ENCODE data around the gene GNAI1.
"Not testable (repeated sequence)": the region's sequence is repeated elsewhere in the genome, so short reads cannot be mapped to it uniquely, and the experiment has no call there.

The GNAI1 gene

GRCh38 chr7:80133361-80134114 lies 1.1 kb upstream of the GNAI1 start:
- no peak for DNase-seq

DNA sequence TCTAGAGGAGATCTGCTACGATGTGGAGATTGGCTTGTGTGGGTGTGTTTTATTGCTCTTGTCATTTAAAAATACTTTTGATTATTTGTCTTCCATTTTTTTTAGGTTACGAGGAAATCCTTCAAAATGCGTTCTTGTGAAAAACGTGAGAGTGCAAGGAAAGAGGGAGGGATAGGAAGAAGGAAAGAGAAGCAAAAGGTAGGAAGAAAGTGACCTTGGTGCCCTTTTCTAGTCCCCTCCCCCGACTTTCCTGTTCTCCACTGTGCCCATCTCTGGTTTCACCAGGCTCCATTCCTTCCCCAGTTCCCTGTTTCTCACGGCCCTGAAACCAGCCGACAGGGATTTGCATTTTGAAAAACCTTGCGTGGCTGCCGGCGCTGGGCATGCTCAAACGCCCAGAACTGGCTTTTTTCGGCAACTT lies 506 bp upstream of the GNAI1 start:
- no peak for DNase-seq

- DNase-seq: peak in 1 of 2 donors; percentile 1
These were observed 876 bp downstream of the GNAI1 start for GRCh38 chr7:80135309-80136104.

DNA sequence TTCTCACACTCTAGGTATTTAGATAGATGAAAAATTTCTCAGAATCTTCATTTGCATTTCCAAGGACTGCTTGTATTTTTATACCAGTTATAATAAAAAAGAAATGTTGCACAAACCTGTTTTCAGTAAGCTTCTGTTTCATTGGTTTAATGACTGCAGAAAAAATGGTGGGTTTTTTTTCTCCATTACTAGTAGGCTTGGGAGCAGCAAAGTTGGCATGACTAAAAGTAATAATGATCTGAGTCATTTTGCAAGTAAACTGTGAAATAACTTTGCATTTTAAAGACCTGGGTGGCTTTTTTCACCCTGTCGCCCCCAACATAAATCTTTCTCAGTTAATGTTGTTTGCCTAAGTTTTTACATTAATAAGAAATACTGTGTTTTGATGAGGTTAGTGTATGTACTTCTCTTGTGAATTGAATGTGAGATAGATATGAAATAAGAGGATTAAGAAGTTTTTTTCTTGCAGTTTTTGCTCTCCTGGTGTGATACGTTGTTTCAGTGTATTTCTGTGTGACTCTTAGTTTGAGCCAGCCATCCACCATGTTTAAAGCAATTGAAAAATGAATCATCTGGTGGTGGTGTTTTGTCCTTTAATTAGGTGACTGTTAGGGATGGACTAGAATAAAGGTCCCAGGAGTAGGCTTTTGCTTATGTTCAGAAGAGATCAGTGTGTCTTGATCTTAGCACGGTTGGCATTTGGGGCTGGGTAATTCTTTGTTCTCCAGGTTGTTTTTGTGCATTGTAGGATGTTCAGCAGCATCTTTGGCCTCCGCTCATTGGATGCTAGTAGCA lies 1.8 kb downstream of the GNAI1 start:
- no peak for DNase-seq

DNA sequence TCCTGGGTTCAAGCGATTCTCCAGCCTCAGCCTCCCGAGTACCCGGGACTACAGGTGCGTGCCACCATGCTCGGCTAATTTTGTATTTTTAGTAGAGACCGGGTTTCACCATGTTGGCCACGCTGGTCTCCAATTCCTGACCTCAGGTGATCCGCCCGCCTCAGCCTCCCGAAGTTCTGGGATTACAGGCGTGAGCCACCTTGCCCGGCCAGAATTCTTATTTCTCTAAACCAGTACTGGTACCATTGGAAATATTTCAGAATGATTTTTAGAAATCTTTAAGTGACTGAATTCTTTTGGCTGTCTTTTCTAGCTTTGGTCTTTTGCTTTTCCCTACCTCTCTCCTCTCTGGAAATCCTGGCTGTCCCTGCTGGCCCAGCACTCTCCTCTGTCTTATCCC lies 2.8 kb downstream of the GNAI1 start:
- no peak for DNase-seq

- no peak for DNase-seq
These were observed 4.6 kb downstream of the GNAI1 start for GRCh38 chr7:80139236-80139635.

GRCh38 chr7:80140388-80140787 lies 5.8 kb downstream of the GNAI1 start:
- no peak for DNase-seq

DNA sequence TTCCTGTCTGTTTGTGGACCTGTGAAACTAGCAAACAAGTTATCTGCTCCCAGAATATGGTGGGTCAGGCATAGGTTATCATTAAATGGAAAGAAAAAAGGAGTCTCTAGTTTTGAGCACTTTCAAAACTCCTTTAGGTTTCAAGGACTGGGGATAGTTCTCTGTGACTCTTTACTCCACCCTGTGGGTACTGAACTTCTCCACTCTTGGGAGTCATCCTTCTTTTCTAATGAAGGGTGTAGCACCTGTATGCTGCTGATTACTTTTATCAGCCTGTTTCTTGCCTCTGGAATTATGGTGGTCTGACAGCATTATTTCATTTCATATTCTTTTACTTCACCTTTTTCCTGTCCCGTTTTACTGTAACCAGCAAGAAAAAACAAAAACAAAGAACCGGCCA lies 6.7 kb downstream of the GNAI1 start:
- DNase-seq: no peak

DNA sequence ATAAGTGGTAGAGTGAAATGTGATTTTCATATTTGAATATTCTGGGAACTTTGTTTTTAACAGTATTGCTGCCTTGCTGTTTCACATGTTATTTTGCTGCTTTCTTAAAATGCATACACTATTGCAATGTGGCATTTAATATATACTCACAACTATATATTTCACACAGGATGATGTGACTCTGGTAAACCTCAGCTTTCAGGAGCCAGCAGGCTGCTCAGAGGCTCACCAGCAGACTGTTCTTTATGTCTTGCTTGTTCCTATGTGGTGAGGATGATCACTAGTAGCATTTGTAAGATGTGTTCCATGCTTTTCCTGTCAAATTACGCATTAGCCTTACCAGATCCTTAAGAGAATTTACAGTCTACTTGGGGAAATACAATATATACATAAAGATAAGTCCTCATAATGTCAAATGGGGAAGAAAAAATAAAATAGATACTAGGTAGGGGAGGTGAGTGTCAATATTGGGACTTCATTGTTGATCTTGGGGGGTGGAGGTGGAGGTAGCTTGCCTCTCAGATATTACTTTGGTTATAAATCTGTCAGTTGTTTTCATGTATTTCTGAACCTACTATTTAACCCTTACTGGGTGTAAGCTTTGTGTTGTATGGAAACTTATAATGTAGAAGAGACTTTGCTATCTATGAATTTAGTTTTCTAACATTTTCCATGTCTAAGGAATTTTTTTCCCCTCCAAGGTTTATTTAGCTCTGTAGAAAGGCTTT lies 8.4 kb downstream of the GNAI1 start:
- DNase-seq: no peak

DNA sequence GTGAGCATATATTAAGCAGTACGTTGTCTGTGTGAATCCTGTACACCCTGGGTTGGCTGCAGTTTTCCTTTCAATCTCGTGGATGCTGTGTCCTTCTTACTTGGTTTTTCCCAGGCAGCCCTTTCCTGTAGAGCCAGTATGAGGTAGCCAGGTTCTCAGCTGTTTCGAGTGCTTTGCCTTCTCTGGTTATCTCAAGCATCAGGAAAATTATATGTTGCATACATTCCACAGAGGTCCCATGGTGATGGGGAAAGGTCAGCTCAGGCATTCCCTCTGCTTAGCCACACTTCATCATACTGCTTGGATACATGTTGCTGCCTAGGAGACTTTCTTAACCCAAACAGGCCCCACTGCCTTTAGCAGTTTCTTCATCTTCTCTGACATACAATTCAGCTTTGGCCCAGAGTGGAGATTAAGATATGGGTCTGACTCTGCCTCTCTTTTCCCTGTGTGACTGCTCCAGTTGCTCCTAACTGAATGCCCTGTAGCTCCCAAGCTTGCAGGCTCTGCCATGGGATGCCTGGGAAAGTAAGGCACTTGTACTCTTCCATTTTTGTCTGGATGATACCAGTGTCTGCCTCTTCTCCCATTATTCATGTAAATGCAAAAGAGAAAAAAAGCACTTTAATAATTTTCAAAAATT lies 11.3 kb downstream of the GNAI1 start:
- no peak for DNase-seq

GRCh38 chr7:80146545-80147182 lies 12.0 kb downstream of the GNAI1 start:
- DNase-seq: no peak

- DNase-seq: no peak
These were observed 13.1 kb downstream of the GNAI1 start for GRCh38 chr7:80147543-80148391.

DNA sequence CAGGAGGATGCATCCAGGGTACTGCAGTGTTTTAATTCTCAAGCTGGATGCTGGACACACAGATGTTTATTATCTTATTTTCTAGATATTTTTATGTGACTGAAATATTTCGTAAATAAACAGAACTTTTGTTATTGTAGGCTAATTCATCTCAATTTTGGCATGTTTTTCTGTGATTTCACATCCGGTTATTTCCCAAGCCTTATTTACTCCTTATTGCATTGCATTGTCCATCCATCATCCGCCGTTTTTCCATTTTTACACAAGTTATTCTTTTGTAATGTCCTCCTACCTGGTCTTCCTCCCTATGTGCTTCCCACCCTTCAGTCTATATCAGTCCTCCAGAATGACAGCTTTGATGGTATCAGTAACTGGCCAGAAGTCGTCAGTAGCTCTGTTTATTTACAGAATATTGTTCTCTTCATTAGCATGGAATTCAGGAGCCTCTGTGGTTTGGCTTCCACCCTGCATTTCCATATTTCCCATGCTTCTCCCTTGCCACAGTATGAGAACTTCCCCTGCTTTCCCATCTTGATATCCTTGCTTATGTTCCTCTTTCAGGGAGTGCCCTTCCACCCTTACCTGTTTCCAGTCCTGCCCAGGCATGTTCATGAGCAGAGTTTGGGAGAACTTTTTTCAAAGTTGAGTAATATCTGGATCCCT lies 16.1 kb downstream of the GNAI1 start:
- no peak for DNase-seq

- DNase-seq: peak in 1 of 2 donors; percentile 21
These were observed 16.6 kb downstream of the GNAI1 start for GRCh38 chr7:80151274-80151665.

DNA sequence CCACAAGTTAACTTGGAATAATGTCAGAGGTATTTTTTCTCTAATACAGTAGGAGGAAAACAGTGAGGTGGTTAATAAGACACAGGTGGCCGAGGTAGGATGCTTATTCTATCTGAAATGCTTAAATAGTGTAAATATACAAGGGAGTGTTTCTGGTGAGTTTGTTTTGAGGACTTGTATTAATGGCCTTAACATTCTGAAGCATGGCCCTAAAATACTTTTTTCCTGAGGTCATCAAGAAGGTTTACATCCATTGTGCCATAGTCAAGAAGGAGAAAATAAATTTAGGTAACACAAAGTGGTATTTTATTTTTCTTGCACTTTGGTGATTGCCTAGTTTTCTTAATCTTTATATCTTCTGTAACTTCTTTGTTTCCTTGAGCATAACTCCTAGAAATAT lies 18.8 kb downstream of the GNAI1 start:
- DNase-seq: no peak

- DNase-seq: no peak
These were observed 20.2 kb downstream of the GNAI1 start for GRCh38 chr7:80154656-80155333.

GRCh38 chr7:80155374-80155773 lies 20.7 kb downstream of the GNAI1 start:
- DNase-seq: no peak

GRCh38 chr7:80157770-80158169 lies 23.1 kb downstream of the GNAI1 start:
- DNase-seq: not testable (repeated sequence)

- DNase-seq: no peak
These were observed 25.2 kb downstream of the GNAI1 start for GRCh38 chr7:80159802-80160201.

- DNase-seq: no peak
These were observed 26.8 kb downstream of the GNAI1 start for GRCh38 chr7:80161466-80161865.

Measured in activated CD4-positive, alpha-beta T cell treated with anti-CD3 and anti-CD28 coated beads for 4 hours (primary cell).